Neural crest cell (in vitro differentiated cells): ENCODE data around the gene WNT2B. TPM values are rescaled to one million over a fixed set of nuclear protein-coding genes. Genes with fewer than 3 reads are reported as not detected.

Source experiments
- DNase-seq: peaks from one replicate; pipeline ENCODE4 v3.0.0; 2021; ENCODE audit warnings: low read depth, mixed read lengths, low spot score
- H3K27ac Mint-ChIP-seq: one replicate; pipeline ENCODE4 v1.8.0; 2021; ENCODE audit warnings: mild to moderate bottlenecking, mixed read lengths; ENCODE audit not compliant: unreplicated experiment
- H3K27me3 Mint-ChIP-seq: 2 replicates; pipeline ENCODE4 v1.8.0; 2021; ENCODE audit warnings: low read depth, mild to moderate bottlenecking, mixed read lengths
- H3K36me3 Mint-ChIP-seq: 2 replicates; pipeline ENCODE4 v1.8.0; 2021; ENCODE audit warnings: low read depth, mild to moderate bottlenecking, mixed read lengths
- H3K4me1 Mint-ChIP-seq: 2 replicates; pipeline ENCODE4 v1.8.0; 2021; ENCODE audit warnings: mixed read lengths
- H3K4me3 Mint-ChIP-seq: one replicate; pipeline ENCODE4 v1.8.0; 2021; ENCODE audit warnings: mild to moderate bottlenecking, mixed read lengths
- H3K9me3 Mint-ChIP-seq: 2 replicates; pipeline ENCODE4 v1.8.0; 2021; ENCODE audit warnings: mixed read lengths
- microRNA-seq: library from miRNA; unstranded; fragments of <30 nt; microRNA quantifications from one replicate; pipeline ENCODE4, GENCODE V29; 2020
- total RNA-seq: library from RNA; stranded (reverse); gene quantifications from 2 replicates; pipeline ENCODE4 v1.2.1, GENCODE V29; 2021
- TF ChIP-seq, protein P1 (sequence below): fragments of 200-600 bp; sonication (generic); conservative IDR thresholded peaks from 2 replicates; pipeline ENCODE4 v1.5.0; 2021; ENCODE audit warnings: antibody characterized with exemption, mild to moderate bottlenecking

WNT2B gene
- total RNA-seq, 1 donor from 2014 or later, result 1.3 TPM

DNA sequence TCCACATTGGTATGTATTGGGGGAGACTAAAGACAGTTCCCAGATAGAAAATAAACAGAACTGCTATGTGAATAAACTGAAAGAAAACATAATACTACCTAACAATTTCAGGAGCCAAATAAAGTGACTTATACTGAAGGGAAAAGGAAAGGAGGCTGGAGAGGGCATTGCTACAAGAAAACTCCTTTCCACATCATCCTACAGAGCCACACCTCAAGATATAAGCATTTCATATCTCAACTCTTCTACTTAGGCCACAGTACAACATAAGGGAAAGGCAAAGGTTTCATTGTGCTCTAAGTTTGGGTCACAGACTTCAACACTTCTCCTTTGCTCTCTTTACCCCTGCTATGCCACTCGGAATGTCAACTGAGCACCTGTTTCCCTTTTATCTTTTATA, 55.3 kb downstream of the WNT2B start:
- TF ChIP-seq, protein P1, sequence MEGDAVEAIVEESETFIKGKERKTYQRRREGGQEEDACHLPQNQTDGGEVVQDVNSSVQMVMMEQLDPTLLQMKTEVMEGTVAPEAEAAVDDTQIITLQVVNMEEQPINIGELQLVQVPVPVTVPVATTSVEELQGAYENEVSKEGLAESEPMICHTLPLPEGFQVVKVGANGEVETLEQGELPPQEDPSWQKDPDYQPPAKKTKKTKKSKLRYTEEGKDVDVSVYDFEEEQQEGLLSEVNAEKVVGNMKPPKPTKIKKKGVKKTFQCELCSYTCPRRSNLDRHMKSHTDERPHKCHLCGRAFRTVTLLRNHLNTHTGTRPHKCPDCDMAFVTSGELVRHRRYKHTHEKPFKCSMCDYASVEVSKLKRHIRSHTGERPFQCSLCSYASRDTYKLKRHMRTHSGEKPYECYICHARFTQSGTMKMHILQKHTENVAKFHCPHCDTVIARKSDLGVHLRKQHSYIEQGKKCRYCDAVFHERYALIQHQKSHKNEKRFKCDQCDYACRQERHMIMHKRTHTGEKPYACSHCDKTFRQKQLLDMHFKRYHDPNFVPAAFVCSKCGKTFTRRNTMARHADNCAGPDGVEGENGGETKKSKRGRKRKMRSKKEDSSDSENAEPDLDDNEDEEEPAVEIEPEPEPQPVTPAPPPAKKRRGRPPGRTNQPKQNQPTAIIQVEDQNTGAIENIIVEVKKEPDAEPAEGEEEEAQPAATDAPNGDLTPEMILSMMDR, result no peak
- H3K36me3 Mint-ChIP-seq, result peaks cover 6% of the 10 kb centered on the region
- no peak overlapping the region for H3K27ac Mint-ChIP-seq
- H3K9me3 Mint-ChIP-seq, result no peaks in the 10 kb centered on the region
- H3K4me3 Mint-ChIP-seq, result no peak overlapping the region
- H3K27me3 Mint-ChIP-seq, result no peaks in the 10 kb centered on the region
- H3K4me1 Mint-ChIP-seq, result no peaks in the 10 kb centered on the region
- DNase-seq, result no peak

DNA sequence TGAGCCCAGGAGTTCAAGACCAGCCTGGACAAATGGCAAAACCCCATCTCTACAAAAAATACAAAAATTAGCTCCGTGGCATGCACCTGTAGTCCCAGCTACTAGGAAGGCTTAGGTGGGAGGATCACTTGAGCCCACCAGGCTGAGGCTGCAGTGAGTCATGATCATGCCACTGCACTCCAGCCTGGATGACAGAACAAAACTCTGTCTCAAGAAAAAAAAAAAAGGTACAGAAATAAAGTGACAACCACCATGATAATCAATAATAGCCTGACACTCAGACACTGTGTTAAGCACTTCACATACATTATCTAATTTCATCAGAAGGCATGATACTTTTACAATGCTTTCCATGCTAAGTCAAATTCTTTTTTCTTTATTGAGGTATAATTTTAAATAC, 57.0 kb downstream of the WNT2B start:
- H3K27ac Mint-ChIP-seq, result no peak overlapping the region
- no peak overlapping the region for H3K4me3 Mint-ChIP-seq

DNA sequence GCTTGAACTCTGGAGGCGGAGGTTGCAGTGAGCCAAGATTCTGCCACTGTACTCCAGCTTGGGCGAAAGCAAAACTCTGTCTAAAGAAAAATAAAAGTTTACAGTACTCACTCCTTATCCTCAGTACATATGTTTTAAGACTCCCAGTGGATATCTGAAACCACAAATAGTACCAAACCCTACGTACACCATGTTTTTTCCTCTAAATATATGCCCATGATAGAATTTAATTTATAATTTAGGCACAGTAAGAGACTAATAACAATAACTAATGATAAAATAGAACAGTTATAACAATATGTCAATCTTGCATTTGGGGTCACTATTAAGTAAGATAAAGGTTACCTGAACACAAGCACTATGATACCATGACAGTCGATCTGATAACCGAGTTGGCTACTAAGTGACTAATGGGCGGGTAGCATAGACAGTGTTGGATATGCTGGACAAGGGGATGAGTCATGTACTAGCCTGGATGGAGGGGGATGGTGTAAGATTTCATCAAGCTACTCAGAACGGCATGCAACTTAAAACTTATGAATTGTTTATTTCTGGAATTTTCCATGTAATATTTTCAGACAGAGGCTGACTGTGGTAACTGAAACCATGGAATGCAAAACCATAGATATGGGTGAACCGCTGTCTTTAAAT, 66.5 kb downstream of the WNT2B start:
- TF ChIP-seq, protein P1, result no peak
- no peak for DNase-seq
- Mint-ChIP-seq H3K4me3 (no peak overlapping the region), H3K4me1 (no peaks in the 10 kb centered on the region), H3K9me3 (no peaks in the 10 kb centered on the region), H3K27ac (no peak overlapping the region), H3K27me3 (no peaks in the 10 kb centered on the region), H3K36me3 (peaks cover 24% of the 10 kb centered on the region)

More for the DNA sequence above, 57.0 kb downstream of the WNT2B start:
- DNase-seq, result no peak
- peaks cover 8% of the 10 kb centered on the region for H3K36me3 Mint-ChIP-seq
- no peaks in the 10 kb centered on the region for H3K9me3 Mint-ChIP-seq
- TF ChIP-seq, protein P1, result no peak
- H3K27me3 Mint-ChIP-seq, result no peaks in the 10 kb centered on the region
- no peaks in the 10 kb centered on the region for H3K4me1 Mint-ChIP-seq

DNA sequence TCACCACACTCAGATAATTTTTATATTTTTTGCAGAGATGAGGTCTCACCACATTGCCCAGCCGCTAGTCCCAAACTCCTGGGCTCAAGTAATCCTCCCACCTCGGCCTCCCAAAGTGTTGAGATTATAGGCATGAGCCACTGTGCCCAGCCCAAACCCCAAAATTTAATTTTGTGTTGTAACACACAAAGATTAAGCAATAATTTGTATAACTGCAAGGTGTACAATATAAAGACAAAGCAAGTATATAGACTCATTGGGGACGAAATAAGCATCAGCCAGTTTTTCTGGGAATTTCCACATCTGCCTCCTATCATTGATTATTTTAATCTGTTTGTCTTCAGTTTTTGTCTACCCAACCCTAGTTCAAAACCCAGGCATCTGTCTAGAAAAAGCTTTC, 67.5 kb downstream of the WNT2B start:
- Mint-ChIP-seq H3K4me1 (no peaks in the 10 kb centered on the region), H3K36me3 (peaks cover 24% of the 10 kb centered on the region), H3K27me3 (no peaks in the 10 kb centered on the region), H3K9me3 (no peaks in the 10 kb centered on the region), H3K27ac (no peak overlapping the region), H3K4me3 (no peak overlapping the region)
- no peak for DNase-seq
- TF ChIP-seq, protein P1, result no peak

Small RNA genes lying within 50 kb of the gene (microRNA-seq; reads per million reads assigned to microRNA genes)
- not detected for gene MIR4256

Other genes with a start within 250 kb of the WNT2B start
- 39.0 and 43.6 TPM in 2 replicates for gene CTTNBP2NL, start 112.8 kb upstream of the WNT2B start, total RNA-seq
- 20.4 and 24.8 TPM in 2 replicates for gene ST7L, start 110.2 kb downstream of the WNT2B start, total RNA-seq
- gene CAPZA1, start 110.9 kb downstream of the WNT2B start, total RNA-seq, result 130 and 131 TPM in 2 replicates
- 74.9 and 77.2 TPM in 2 replicates for gene MOV10, start 165.7 kb downstream of the WNT2B start, total RNA-seq
- 114 and 125 TPM in 2 replicates for gene RHOC, start 198.2 kb downstream of the WNT2B start, total RNA-seq
- gene PPM1J, start 206.4 kb downstream of the WNT2B start, total RNA-seq, result 1.1 and 1.4 TPM in 2 replicates